Lung (tissue), 12 donors: Measurements from ENCODE around the gene SDC1. TPM values are rescaled to one million over a fixed set of nuclear protein-coding genes. Genes with fewer than 3 reads are reported as not detected.

Experiments used
- ATAC-seq: fragments of 200-7000 bp; cut with Tn5 transposase; one replicate; pipeline ENCODE4 v1.9.1; 2020; ENCODE audit warnings: moderate number of reproducible peaks; ENCODE audit not compliant: insufficient read depth, low FRiP score
- DNase-seq, 3 donors: peaks; one replicate each; pipeline ENCODE4 v3.0.0-alpha.2; 2013 to 2017
- H3K27ac ChIP-seq, 2 donors: one replicate each; pipeline ENCODE4 v1.5.1; 2013; ENCODE audit warnings: mild to moderate bottlenecking in 2 of 2, moderate library complexity in 2 of 2, control low read depth in 1 of 2, inconsistent platforms in 1 of 2, low read depth in 1 of 2, low read length in 1 of 2
- H3K27me3 ChIP-seq, 3 donors: one replicate each; pipeline ENCODE4 v1.5.1; 2013; ENCODE audit warnings: low read length in 2 of 3; ENCODE audit not compliant: control insufficient read depth in 3 of 3, insufficient read depth in 3 of 3
- H3K36me3 ChIP-seq, 4 donors: one replicate each; pipeline ENCODE4 v1.5.1; 2013; ENCODE audit warnings: low read length in 4 of 4, mild to moderate bottlenecking in 1 of 4, moderate library complexity in 1 of 4; ENCODE audit not compliant: control insufficient read depth in 4 of 4, insufficient read depth in 4 of 4
- H3K4me1 ChIP-seq, 5 donors: one replicate each; pipeline ENCODE4 v1.5.1; 2013; ENCODE audit warnings: low read length in 5 of 5, mild to moderate bottlenecking in 2 of 5, moderate library complexity in 1 of 5; ENCODE audit not compliant: control insufficient read depth in 5 of 5, insufficient read depth in 5 of 5
- H3K4me3 ChIP-seq: one replicate; pipeline ENCODE4 v1.5.1; 2013; ENCODE audit warnings: mild to moderate bottlenecking, control low read depth, moderate library complexity
- H3K9ac ChIP-seq, 2 donors: one replicate each; pipeline ENCODE4 v1.5.1; 2013; ENCODE audit warnings: low read length in 2 of 2, control low read depth in 1 of 2; ENCODE audit not compliant: insufficient read depth in 1 of 2
- H3K9me3 ChIP-seq, 4 donors: one replicate each; pipeline ENCODE4 v1.5.1; 2013; ENCODE audit warnings: low read length in 3 of 4, mild to moderate bottlenecking in 1 of 4, moderate library complexity in 1 of 4; ENCODE audit not compliant: control insufficient read depth in 4 of 4, insufficient read depth in 3 of 4
- WGBS, 2 donors: extraction: QIAGEN DNeasy Blood & Tissue Kit; methylation state at CpG; one replicate each; pipeline ENCODE4 v1.1.7; 2013; 5-methylcytosine and 5-hydroxymethylcytosine counted together
- polyA plus RNA-seq, 2 donors: library from polyadenylated mRNA; stranded (reverse); fragments of 200-250 nt; gene quantifications; one replicate each; pipeline ENCODE4 v1.2.1, GENCODE V29; 2013
- total RNA-seq, 2 donors: library from RNA; depleted of rRNA in 1 of 2; stranded (reverse); fragments of >200 nt in 1 of 2; gene quantifications; one replicate each; pipeline ENCODE4 v1.2.1, GENCODE V29; 2014 to 2021
- TF ChIP-seq, protein P1 (sequence below): IDR thresholded peaks from 2 replicates; pipeline ENCODE4 v1.5.1; 2012; ENCODE audit warnings: mild to moderate bottlenecking; ENCODE audit errors: control extremely low read depth, extremely low read depth
- donor health status: control.
- donor health status: control.
- donor health status: Bipolar disorder and iron deficiency.
- donor health status: healthy.
- donor health status: DM: yes; HTN: yes; CAD: no.

SDC1 gene
- total and polyA plus RNA-seq, 4 donors = 94.1 to 234 (median 173) TPM

DNA sequence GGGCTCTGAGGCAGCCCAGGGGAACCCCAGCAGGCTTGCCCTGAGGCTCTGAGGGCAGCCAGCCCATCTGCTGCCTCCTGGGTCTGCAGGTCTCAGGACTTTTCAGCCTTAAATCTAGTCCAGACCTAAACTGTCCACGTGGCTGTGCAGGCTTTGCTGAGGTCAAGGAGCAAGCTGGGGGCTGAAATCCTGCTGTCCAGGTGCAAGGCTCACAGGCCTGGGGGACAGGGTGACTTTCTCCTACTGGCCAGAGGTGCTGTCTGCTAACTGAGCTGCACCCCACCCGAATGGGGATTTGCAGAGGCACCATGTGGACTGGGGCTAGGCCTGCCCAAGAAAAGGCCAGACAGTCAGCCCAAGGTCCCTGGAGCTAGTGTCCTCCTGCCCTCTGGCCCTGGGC, 32.1 kb downstream of the SDC1 start:
- DNase-seq (no peak), ATAC-seq (no peak)
- peak overlapping the region in 1 of 2 donors; percentile 54 for H3K27ac ChIP-seq
- H3K9me3 ChIP-seq = no peaks in the 10 kb centered on the region
- 57 to 66% methylated on average over 2 of the region's 2 CpGs for WGBS, 2 donors
- H3K4me1 ChIP-seq = peaks cover 0 to 29% (median 3%) of the 10 kb centered on the region in 5 donors
- TF ChIP-seq, protein P1, sequence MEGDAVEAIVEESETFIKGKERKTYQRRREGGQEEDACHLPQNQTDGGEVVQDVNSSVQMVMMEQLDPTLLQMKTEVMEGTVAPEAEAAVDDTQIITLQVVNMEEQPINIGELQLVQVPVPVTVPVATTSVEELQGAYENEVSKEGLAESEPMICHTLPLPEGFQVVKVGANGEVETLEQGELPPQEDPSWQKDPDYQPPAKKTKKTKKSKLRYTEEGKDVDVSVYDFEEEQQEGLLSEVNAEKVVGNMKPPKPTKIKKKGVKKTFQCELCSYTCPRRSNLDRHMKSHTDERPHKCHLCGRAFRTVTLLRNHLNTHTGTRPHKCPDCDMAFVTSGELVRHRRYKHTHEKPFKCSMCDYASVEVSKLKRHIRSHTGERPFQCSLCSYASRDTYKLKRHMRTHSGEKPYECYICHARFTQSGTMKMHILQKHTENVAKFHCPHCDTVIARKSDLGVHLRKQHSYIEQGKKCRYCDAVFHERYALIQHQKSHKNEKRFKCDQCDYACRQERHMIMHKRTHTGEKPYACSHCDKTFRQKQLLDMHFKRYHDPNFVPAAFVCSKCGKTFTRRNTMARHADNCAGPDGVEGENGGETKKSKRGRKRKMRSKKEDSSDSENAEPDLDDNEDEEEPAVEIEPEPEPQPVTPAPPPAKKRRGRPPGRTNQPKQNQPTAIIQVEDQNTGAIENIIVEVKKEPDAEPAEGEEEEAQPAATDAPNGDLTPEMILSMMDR = no peak
- H3K36me3 ChIP-seq = no peaks in the 10 kb centered on the region
- no peaks in the 10 kb centered on the region for H3K27me3 ChIP-seq
- no peak overlapping the region for H3K4me3 ChIP-seq
- H3K9ac ChIP-seq = no peak overlapping the region

DNA sequence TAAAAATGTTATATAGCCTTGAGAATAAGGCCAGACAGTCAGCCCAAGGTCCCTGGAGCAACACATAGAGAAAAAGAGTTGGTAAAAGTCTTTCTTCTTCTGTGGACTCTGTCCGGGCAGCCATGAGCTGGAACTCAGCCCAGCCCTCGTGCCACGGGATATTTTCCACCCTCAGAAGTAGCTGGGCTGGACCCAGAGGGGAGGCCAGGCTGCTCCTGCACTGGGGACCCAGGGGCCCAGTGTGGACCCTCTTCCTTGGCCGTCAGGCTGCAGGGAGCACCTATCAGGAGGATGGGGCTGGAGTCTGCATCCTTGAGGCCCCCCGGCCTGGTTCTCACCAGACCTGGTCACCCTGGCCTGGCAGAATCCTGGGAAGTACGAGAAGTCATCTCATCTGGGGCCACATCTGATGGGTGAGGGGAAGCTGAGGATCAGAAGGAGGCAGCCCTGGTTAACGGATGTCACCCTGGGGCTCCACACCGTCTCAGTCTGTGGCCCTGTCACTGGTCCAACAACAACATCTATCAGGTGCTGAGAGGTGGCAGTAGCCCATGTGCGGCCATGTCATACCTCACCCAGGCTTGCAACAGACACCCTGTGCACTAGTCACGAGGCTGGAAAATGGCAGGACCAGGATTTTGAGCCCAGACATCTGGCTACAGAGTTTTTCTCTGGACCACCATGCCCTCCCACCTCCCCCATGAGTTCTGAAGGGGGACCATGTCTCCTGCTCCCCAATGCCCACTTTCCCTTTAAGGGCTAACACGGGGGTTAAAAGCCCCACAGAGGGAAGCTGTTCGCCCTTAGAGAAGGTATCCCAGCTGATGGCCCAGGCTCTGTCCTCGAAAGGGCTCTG, 33.0 kb downstream of the SDC1 start:
- Histone ChIP-seq H3K4me1 (peaks cover 0 to 24% (median 3%) of the 10 kb centered on the region in 5 donors), H3K9ac (no peak overlapping the region), H3K4me3 (no peak overlapping the region), H3K27me3 (no peaks in the 10 kb centered on the region), H3K9me3 (no peaks in the 10 kb centered on the region), H3K36me3 (no peaks in the 10 kb centered on the region), H3K27ac (peak overlapping the region in 1 of 2 donors; percentile 6)
- WGBS, 2 donors = 73 to 81% methylated on average over 13 of the region's 13 CpGs
- TF ChIP-seq, protein P1 = no peak
- no peak for ATAC-seq
- DNase-seq = peak in 1 of 3 donors; percentile 36

DNA sequence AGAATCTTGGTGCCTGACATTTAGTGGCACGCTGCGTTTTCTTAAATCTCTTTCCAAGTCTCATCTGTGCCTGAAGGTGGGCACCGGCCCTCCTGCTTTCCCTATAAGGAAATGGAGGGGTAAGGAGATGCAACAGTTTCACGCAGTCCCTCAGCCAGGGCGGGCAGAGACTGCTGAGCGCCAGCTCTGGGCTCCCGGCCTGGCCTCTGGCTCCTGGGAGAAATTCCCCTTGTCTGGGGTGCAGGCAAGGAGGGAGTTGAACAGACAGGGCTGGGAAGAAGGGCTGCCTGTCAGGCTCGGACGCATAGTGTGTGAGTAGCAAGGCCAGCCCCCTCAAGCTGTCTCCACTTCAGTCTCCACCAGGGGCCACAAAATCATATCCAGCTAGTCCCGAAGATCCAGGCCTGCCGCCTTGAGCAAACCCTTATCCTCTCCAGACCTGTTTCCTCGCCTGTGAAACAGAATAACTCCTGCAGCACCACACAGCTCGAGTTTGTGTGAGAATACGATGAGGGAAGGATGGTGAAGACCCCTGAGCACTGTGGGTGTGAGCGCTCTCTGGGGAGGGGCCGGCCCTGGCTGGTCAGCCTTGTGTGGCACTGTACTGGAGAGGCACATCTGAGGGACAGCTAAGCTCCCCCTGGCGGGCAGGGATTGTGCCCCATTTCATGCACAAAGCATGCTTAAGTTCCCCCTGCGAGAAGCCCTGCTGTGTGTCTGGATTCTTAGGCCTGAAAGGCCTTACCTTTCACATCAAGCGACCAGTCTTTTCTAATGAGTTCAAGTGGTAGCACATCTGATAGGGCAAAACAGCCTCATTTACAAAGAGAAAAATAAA, 33.8 kb downstream of the SDC1 start:
- H3K4me3 ChIP-seq = no peak overlapping the region
- peaks cover 0 to 19% (median 5%) of the 10 kb centered on the region in 5 donors for H3K4me1 ChIP-seq
- ATAC-seq = no peak
- H3K27me3 ChIP-seq = no peaks in the 10 kb centered on the region
- no peak overlapping the region for H3K9ac ChIP-seq
- TF ChIP-seq, protein P1 = no peak
- H3K9me3 ChIP-seq = no peaks in the 10 kb centered on the region
- no peaks in the 10 kb centered on the region for H3K36me3 ChIP-seq
- peak in 1 of 3 donors; percentile 43 for DNase-seq
- 84 to 88% methylated on average over 19 of the region's 19 CpGs for WGBS, 2 donors
- no peak overlapping the region for H3K27ac ChIP-seq
